ENCODE data around the gene RIMBP2. TPM values are rescaled to one million over a fixed set of nuclear protein-coding genes. Genes with fewer than 3 reads are reported as not detected.

The RIMBP2 gene
- total and polyA plus RNA-seq, 4 donors: 0.05 to 2.9 (median 0.95) TPM

- Histone ChIP-seq H3K4me3 (no peak overlapping the region), H3K36me3 (ENCODE audit: control insufficient read depth in 4 of 4, insufficient read depth in 4 of 4, low read length in 4 of 4) (no peaks in the 10 kb centered on the region), H3K4me1 (ENCODE audit: control insufficient read depth in 5 of 5, insufficient read depth in 5 of 5, low read length in 5 of 5) (no peaks in the 10 kb centered on the region), H3K27me3 (ENCODE audit: control insufficient read depth in 3 of 3, insufficient read depth in 3 of 3, low read length in 2 of 3) (peaks cover 0 to 17% (median 10%) of the 10 kb centered on the region in 3 donors), H3K9ac (ENCODE audit: insufficient read depth in 1 of 2, low read length in 2 of 2) (no peak overlapping the region), H3K9me3 (ENCODE audit: control insufficient read depth in 4 of 4, insufficient read depth in 3 of 4, low read length in 3 of 4) (no peaks in the 10 kb centered on the region), H3K27ac (ENCODE audit: low read depth in 1 of 2, low read length in 1 of 2) (no peak overlapping the region)
- DNase-seq (no peak), ATAC-seq (ENCODE audit: insufficient read depth, low FRiP score) (no peak)
- no peak for TF ChIP-seq CTCF (IDR thresholded peaks at IDR 0.05; ENCODE audit: control extremely low read depth, extremely low read depth)
- 28 to 38% methylated on average over 5 of the region's 5 CpGs for WGBS, 2 donors
Observed at GRCh38 chr12:130371296-130371695, 344.8 kb downstream of the RIMBP2 start.

- H3K27ac ChIP-seq (ENCODE audit: low read depth in 1 of 2, low read length in 1 of 2): no peak overlapping the region
- no peak overlapping the region for H3K9ac ChIP-seq (ENCODE audit: insufficient read depth in 1 of 2, low read length in 2 of 2)
- no peak for TF ChIP-seq CTCF (IDR thresholded peaks at IDR 0.05; ENCODE audit: control extremely low read depth, extremely low read depth)
- ATAC-seq (ENCODE audit: insufficient read depth, low FRiP score) (no peak), DNase-seq (no peak)
- H3K4me3 ChIP-seq: no peak overlapping the region
- H3K9me3 ChIP-seq (ENCODE audit: control insufficient read depth in 4 of 4, insufficient read depth in 3 of 4, low read length in 3 of 4): no peaks in the 10 kb centered on the region
- 81 to 93% methylated on average over 4 of the region's 4 CpGs for WGBS, 2 donors
- H3K36me3 ChIP-seq (ENCODE audit: control insufficient read depth in 4 of 4, insufficient read depth in 4 of 4, low read length in 4 of 4): no peaks in the 10 kb centered on the region
- peaks cover 0 to 22% (median 10%) of the 10 kb centered on the region in 3 donors for H3K27me3 ChIP-seq (ENCODE audit: control insufficient read depth in 3 of 3, insufficient read depth in 3 of 3, low read length in 2 of 3)
- H3K4me1 ChIP-seq (ENCODE audit: control insufficient read depth in 5 of 5, insufficient read depth in 5 of 5, low read length in 5 of 5): no peaks in the 10 kb centered on the region
Observed at GRCh38 chr12:130369816-130370215, 346.3 kb downstream of the RIMBP2 start.

- H3K9ac ChIP-seq (ENCODE audit: insufficient read depth in 1 of 2, low read length in 2 of 2): no peak overlapping the region
- no peaks in the 10 kb centered on the region for H3K9me3 ChIP-seq (ENCODE audit: control insufficient read depth in 4 of 4, insufficient read depth in 3 of 4, low read length in 3 of 4)
- WGBS, 2 donors: 64 to 89% methylated on average over 13 of the region's 13 CpGs
- no peaks in the 10 kb centered on the region for H3K36me3 ChIP-seq (ENCODE audit: control insufficient read depth in 4 of 4, insufficient read depth in 4 of 4, low read length in 4 of 4)
- DNase-seq (no peak), ATAC-seq (ENCODE audit: insufficient read depth, low FRiP score) (no peak)
- H3K4me1 ChIP-seq (ENCODE audit: control insufficient read depth in 5 of 5, insufficient read depth in 5 of 5, low read length in 5 of 5): no peaks in the 10 kb centered on the region
- peaks cover 0 to 17% (median 10%) of the 10 kb centered on the region in 3 donors for H3K27me3 ChIP-seq (ENCODE audit: control insufficient read depth in 3 of 3, insufficient read depth in 3 of 3, low read length in 2 of 3)
- no peak for TF ChIP-seq CTCF (IDR thresholded peaks at IDR 0.05; ENCODE audit: control extremely low read depth, extremely low read depth)
- H3K27ac ChIP-seq (ENCODE audit: low read depth in 1 of 2, low read length in 1 of 2): no peak overlapping the region
- H3K4me3 ChIP-seq: no peak overlapping the region
Observed at GRCh38 chr12:130367523-130367922, 348.6 kb downstream of the RIMBP2 start.

- no peaks in the 10 kb centered on the region for H3K4me1 ChIP-seq (ENCODE audit: control insufficient read depth in 5 of 5, insufficient read depth in 5 of 5, low read length in 5 of 5)
- DNase-seq (no peak), ATAC-seq (ENCODE audit: insufficient read depth, low FRiP score) (no peak)
- H3K9ac ChIP-seq (ENCODE audit: insufficient read depth in 1 of 2, low read length in 2 of 2): no peak overlapping the region
- H3K27me3 ChIP-seq (ENCODE audit: control insufficient read depth in 3 of 3, insufficient read depth in 3 of 3, low read length in 2 of 3): peaks cover 0 to 14% (median 10%) of the 10 kb centered on the region in 3 donors
- H3K27ac ChIP-seq (ENCODE audit: low read depth in 1 of 2, low read length in 1 of 2): no peak overlapping the region
- H3K36me3 ChIP-seq (ENCODE audit: control insufficient read depth in 4 of 4, insufficient read depth in 4 of 4, low read length in 4 of 4): no peaks in the 10 kb centered on the region
- no peak overlapping the region for H3K4me3 ChIP-seq
- whole genome bisulfite sequencing, 2 donors: 77 to 82% methylated on average over 2 of the region's 2 CpGs
- H3K9me3 ChIP-seq (ENCODE audit: control insufficient read depth in 4 of 4, insufficient read depth in 3 of 4, low read length in 3 of 4): no peaks in the 10 kb centered on the region
- no peak for TF ChIP-seq CTCF (IDR thresholded peaks at IDR 0.05; ENCODE audit: control extremely low read depth, extremely low read depth)
Observed at GRCh38 chr12:130367003-130367402, 349.1 kb downstream of the RIMBP2 start.

All from lung (tissue), 12 donors.